A549 (cell line): ENCODE data around the gene RABGAP1.

ENCODE experiments used
- CTCF ChIP-seq: fragments of >200 bp; sonication (Bioruptor Twin); formaldehyde crosslinking; IDR thresholded peaks from 3 replicates; pipeline ENCODE4 v1.5.1; 2016
- EP300 ChIP-seq, 2 experiments: fragments of >200 bp; sonication (Bioruptor Twin); formaldehyde crosslinking; IDR thresholded peaks; 2 replicates in 1 of 2; 3 replicates in 1 of 2; pipeline ENCODE4 v1.6.1; 2016 to 2017
- JUNB ChIP-seq: fragments of >200 bp; sonication (Bioruptor Twin); formaldehyde crosslinking; IDR thresholded peaks from 2 replicates; pipeline ENCODE4 v1.6.1; 2016
- MAX ChIP-seq: IDR thresholded peaks from 2 replicates; pipeline ENCODE4 v1.6.1; 2012
- MYC ChIP-seq: IDR thresholded peaks from 2 replicates; pipeline ENCODE4 v1.6.1; 2012; ENCODE audit warnings: mild to moderate bottlenecking, inconsistent platforms, low read length, improper control_type of control experiment, borderline replicate concordance
- RAD21 ChIP-seq, 2 experiments: fragments of >200 bp in 1 of 2; sonication (Bioruptor Twin) in 1 of 2; formaldehyde crosslinking in 1 of 2; IDR thresholded peaks in 1 of 2; conservative IDR thresholded peaks in 1 of 2; 2 replicates in 1 of 2; 3 replicates in 1 of 2; pipeline ENCODE4 v1.6.1; 2012 to 2018; ENCODE audit warnings: inconsistent platforms in 1 of 2
- RCOR1 ChIP-seq: fragments of 150-350 bp; IDR thresholded peaks from 2 replicates; pipeline ENCODE4 v1.6.1; 2014; ENCODE audit warnings: antibody characterized with exemption, low read length, low read depth
- TF ChIP-seq, protein P1 (sequence below): fragments of 450-650 bp; IDR thresholded peaks from 2 replicates; pipeline ENCODE4 v1.6.1; 2014; ENCODE audit warnings: antibody characterized with exemption

- TF ChIP-seq CTCF (no peak), MYC (no peak), RCOR1 (no peak), RAD21 (conservative IDR thresholded peaks at IDR 0.05 in 1 of 2, IDR thresholded peaks at IDR 0.05 in 1 of 2) (no peak), EP300 (IDR thresholded peaks at IDR 0.05) (no peak), MAX (no peak), JUNB (no peak)
- TF ChIP-seq, protein P1, sequence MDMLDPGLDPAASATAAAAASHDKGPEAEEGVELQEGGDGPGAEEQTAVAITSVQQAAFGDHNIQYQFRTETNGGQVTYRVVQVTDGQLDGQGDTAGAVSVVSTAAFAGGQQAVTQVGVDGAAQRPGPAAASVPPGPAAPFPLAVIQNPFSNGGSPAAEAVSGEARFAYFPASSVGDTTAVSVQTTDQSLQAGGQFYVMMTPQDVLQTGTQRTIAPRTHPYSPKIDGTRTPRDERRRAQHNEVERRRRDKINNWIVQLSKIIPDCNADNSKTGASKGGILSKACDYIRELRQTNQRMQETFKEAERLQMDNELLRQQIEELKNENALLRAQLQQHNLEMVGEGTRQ, result no peak
Measured at GRCh38 chr9:123093141-123093540, 152.3 kb downstream of the RABGAP1 start.
